GM19035 (cell line): ENCODE results near the gene LEPR.
A peak's percentile ranks its signal among the peaks of the same experiment; 100 is the strongest.

Experiments used
- ATAC-seq: cut with Tn5 transposase; IDR thresholded peaks from one replicate; pipeline ENCODE4 v1.9.1; 2021; ENCODE audit not compliant: unreplicated experiment

The LEPR gene

DNA sequence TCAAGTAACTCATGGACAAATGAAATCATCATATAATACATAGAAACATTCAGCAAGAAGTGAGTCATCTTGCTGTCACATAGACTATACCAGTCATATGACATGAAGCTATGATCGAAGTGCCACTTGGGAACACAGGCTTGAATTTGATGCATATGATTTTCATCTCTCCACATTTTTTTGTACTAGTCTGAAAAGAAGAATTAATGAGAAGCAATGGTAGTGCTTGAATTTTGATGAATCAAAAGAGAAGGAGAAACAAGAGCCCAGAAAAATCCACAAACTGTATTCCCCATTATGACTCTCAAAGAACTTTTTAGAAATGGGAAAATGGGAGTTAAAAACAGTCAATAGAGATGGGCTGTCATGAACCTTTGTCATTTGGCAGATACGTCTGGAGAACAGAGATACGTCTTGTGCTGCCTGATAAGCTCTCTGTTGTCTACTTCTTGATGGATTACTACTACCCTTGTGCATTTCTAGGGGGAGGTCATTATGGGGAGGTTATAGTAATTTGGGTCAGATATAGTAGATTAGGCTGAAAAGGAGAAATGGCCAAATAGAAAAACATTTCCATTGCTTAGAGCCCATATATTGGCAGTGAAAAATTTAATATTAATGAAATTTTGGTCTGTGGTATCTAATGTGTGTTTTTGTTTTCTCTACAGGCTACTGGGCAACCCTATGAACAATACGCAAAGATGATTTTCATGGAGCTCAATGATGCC lies 8.0 kb upstream of the LEPR start:
- no peak for ATAC-seq

DNA sequence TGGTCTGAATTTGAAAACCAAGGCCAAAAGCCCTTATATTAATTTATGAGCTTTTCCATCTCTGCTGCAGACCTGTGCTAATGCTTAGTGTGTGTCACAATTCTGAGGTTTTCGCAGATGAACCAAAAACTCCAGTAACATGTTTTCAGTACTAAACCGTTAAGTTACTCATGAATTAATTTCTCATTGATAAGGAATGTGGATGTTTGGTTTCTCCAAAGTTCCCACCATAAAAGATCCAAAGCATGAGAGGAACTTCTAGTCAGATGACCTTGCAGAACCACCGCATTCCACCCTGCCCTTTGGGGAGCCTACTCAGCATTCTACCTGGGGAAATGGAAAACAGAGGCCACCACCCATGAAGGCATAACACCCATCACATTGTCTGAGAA lies 7.5 kb upstream of the LEPR start:
- ATAC-seq = no peak

DNA sequence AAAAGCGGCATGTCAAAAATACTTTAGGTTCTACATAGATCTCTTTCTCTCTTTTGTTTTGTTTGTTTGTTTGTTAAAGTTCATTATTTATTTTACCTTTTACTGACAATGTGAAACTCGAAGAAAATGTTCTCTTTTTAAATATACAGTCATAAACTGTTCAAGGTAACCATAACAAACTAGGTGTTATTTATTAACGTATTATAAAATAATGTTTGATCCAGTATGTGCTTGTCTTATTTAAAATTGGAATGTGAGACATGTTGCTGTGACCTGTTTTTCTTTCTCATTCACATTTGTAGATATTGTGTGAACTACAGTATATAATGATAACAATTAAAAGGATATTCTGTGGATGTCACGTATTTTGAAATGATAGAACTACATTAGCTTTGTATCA lies 5.9 kb upstream of the LEPR start:
- ATAC-seq = no peak

DNA sequence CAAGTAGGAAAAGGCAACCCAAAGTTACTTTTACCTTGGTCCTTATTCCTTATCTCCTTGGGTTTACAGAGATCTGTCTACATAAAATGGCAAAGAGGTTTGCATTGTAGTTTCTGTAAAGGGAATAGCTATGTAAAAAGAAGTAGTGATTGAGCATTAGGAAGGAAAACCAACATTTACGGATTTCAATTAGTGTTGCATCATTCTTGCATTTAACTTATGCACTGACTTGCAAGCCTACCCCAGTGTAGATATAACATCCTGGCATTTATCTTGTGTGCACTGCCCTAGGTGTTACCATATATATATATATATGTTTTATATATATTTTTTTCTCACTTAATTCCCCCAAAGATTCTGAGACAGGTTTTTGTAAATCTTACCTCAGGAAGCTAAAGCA lies 3.7 kb upstream of the LEPR start:
- ATAC-seq = no peak

DNA sequence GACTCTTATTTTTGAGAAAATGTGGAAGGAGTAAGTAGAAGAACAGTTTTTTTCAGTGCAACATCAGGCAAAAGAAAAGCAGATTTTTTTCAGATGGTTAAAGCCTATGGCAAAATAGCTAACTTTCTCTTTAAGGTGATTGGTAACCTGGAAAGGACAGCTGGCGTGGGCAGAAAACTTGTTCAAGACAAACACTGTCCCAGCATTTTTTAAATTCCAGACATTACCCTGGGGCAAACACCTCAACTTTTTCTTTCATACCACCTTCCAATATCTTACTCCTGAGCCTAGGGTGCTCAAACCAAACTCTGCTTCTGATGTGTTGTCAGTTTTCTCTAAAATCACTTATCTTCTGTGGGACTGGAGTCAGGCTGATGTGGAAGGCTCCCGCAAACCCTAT lies 2.7 kb upstream of the LEPR start:
- no peak for ATAC-seq

DNA sequence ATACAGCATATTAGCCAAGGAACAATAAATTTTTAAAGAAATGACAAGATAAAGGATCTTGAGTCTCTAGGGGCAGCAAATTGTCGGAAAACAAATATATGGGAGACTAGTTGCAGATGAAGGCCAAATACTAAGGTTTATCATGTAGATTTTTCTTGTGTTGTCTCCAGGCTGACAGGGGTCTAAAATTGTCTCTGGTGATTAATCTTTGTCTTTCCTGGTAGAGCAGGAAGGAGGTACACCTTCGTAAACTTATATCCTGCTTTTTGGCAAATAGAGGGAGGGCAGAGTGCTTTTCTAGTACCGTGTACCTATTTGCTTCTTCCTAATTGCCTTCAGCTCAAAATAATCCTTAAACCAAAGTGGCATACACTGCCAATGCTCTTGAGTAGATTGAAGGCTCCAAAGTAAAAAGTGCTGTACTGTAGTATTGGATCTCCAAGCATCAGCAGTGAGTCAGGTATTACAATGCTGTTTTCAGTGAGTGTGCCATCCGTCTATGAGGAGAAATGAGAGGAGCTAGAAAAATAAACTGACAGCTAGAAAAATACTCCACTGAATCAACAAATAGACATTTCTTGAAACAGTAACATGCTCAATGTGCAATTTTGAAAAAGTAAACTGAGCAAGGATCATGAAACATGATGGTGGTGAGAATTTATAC lies 1.8 kb upstream of the LEPR start:
- no peak for ATAC-seq

DNA sequence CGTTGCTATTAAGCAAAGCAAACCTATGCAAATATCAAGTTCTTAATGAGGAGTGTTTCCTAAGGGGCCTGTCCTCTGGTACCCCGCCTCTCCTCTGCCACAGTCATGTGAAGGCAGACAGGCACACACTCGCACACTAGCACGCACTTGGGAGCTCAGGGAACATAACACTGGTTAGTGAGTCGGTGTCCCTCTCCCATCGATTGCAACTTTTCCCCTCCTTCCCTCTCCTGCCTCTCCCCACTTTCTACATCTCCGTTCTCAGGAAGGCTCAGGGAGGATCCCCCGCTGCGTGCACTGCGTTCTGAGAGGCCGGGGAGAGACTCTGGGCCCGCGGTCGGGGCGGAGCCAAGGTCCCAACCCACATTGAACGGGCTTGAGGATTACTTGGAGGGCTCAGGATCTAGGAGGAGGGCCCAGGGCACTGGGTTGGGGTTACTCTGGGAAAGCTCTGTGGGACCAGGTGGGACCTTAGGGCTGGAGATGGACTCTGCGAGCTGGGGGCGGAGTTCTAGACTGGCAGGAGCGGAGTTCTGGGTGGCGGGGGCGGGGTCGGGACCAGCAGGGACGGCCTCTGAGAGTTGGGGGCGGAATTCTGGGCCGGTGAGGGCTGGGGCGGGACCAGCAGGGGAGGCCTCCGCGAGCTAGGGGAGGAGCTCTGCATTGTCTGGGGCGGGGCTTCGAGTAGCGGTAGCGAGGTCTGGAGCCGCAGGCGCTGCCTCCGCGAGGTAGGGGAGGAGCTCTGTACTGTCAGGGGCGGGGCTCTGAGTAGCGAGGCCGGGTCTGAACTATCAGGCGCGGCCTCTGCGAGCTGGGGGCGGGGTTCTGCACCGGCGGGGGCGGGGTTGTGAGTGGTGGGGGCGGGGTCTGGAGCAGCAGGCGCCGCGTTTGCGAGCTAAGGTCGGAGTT lies 533 bp upstream of the LEPR start:
- ATAC-seq = peak; percentile 89

DNA sequence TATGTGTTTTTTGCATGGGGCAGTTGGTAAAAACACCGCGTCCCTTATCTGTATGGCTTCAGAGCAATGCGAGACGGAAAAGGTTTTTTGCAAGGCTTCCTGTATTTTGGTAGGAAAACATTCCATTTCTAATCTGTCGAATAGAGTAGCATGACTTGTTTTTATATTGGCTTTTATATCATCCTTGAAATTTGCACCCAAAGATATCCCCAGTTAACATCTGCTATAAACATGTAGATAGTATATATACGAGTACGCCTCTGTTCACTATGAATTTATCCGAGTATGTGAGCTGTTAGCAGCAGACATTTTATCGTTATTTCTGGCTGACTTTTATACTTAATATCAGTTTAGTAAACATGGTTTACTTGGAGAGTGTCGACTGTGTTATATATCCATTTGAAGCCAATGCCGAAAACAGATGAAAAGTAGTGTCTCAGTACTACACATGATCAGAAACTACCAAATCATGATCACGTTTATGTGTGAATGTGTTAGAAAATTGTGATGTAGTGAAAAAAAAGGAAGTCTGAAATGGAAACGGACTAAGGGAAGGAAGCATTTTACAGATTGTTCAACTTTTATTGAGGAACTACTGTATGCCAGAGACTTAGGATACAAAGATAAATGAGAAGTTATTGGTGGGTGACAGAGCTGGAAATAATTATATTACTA lies 1.0 kb downstream of the LEPR start:
- no peak for ATAC-seq

DNA sequence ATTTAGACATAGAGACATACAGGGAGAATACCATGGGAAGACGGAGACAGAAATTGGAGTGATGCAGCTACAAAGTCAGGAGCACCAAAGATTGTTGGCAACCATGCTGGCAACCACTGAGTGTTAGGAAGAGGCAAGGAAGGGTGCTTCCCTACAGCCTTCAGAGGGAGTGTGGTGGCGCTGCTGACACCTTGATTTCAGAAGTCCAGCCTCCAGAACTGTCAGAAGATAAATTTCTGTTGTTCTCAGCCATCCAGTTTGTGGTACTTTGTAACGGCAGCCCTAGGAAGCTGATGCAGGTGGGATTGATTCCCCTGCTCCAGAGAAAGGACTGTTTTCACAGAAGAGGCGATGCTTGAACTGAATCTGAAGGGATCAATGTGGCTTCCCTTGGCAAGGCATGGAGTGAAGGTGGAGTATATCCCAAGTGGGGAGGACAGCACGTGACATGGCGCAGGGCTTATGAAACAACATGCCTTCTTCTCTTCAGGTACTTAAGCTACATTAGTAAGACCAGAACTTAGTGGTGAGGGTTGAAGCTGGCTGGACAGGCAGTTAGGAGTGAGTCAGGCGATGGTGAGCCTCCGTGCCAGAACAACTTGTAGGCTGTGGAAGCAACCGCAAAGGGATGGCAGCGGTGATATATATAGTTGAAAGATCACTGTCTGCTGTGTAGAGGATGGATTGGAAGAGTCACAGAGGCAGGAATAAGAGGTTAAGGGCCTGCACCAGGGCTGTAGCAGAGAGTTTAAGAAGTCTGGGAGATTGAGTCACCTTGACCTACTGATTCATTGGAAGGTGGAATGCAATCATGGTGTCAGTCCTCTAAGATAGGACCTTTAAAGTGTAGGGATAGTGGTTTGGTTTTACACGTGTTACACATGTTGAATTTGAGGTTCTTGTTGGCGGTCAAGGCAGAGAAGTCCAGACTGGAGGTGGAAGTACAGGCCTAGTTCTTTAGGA lies 2.1 kb downstream of the LEPR start:
- no peak for ATAC-seq

DNA sequence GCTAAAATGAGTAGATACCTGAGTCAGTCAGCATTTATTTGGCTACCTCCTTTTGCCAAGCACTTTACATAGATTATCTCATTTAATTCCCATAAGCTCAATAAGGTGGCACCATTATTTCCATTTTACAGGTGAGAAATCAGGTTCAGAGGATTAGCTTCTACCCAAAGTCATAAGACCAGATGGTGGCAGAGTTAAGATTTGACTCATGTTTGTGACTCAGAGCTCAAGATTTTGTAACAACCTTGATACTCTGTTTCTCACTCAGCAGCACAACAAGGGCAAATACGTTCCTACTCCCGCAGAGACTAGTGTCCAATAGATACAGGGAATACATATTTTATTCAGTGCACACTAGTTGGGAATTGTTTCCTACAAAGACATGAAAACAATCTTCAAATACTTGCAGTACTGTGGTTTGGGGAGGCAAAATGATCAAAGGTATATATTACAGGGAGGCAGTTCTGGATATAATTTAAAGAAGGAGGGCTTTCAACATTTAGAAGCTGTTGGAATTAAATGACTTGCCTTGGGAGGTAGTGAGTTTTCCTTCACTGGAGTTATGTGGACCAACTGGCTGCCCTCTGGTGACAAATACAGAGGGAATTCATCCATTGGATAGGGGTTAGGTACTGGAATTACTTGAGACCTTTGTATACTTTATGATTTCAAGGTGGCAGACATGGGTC lies 3.6 kb downstream of the LEPR start:
- ATAC-seq = no peak

DNA sequence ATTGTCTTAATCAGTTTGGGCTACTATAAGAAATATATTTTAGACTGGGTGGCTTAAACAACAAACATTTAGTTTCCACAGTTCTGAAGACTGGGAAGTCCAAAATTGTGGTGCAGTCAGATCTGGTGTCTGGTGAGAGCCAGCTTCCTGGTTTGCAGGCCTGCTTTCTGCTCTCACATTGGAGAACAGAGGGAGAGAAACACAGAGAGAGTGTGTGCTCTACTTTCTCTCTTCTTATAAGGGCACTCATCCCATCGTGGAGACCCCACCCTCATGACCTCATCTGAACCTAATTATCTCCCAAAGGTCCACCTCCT lies 4.1 kb downstream of the LEPR start:
- ATAC-seq = no peak

DNA sequence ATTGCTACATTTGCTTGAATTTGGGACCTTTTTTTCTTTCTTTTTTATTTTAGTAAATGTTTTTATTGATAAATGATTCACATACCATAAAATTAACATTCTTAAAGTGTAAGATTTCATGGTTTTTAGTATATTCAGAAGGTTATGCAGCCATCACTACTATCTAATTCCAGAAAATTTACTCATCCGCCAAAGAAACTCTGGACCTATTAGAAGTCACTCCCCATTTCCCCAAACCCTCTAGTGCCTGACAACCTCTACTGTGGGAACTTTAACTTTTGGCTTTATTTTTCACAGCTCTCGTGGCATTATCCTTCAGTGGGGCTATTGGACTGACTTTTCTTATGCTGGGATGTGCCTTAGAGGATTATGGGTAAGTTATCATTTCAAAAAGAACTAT lies 4.5 kb downstream of the LEPR start:
- no peak for ATAC-seq

DNA sequence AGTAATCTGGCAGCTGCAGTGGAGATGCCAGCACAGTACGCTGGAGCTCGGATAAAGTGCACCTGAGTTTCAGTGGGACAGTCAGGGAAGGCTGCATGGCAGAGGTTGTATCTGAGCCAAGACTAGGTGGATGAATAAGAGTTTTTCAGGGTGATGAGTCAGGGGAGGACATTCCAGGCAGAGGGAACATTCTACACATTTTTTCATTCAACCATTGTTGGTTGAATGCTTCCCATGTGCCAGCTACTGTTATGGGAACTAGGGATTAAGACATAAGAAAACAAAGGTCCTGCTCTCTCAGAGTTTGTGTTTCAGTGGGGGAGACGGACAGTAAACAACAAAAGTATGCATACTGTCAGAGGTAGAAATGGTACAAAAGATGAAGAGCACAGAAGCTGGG lies 5.2 kb downstream of the LEPR start:
- ATAC-seq = no peak

DNA sequence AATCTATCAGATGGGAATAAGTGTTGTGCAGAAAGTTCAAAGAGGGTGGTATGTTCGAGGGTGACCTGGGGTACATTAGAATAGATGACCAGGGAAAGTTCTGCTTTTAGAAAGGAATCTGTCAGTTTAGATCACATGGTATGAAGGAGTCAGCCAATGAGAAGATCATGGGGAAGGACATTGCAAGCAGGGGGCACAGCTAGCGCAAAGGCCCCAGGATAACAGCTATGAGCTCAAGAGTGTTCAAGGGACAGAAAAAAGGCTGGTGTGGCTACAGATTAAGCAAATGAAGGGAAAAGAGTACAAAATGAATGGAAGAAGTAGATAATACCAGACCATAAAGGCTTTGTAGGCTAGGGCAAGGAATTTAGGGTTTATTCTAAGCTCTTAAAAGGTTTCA lies 8.6 kb downstream of the LEPR start:
- ATAC-seq = no peak

DNA sequence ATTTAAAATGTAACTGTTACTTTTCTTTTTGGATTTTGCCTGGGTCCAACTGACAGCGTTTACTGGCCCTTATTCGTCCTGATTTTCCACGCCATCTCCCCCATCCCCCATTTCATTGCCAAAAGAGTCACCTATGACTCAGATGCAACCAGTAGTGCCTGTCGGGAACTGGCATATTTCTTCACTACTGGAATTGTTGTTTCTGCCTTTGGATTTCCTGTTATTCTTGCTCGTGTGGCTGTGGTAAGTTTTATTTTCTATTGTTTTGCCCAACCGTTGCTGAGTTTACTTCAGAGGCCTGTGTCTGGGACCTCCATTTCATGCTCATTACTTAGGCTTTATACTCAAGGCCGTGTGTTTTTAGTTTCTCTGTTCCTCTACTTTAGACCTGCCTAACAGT lies 9.3 kb downstream of the LEPR start:
- no peak for ATAC-seq

DNA sequence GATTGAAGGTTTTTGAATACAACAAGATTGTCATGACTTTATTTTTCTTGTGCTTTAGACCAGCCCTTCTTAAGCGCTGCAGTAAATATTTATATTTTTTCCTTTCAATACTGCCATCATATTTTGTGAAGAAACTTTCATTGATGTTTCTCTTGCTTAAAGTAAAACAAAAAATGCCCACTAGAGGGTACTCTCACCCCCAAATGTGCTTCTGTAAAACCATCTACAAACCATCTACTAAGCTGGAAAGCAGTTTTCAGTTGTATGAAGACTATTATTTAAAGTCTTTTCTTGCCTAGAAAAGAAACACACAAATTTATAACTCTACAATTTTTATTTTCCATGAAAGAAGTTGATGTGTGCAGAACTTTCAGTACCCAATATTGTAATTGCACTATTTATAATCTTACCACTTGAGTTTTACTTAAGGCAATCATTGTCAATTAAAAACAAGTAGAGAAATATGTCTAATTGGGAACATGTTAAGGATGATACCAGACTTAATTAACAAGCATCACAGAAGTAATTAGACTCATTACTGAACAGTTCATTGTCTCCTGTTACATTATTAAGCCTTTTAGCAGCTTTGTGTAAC lies 10.7 kb downstream of the LEPR start:
- ATAC-seq = no peak

DNA sequence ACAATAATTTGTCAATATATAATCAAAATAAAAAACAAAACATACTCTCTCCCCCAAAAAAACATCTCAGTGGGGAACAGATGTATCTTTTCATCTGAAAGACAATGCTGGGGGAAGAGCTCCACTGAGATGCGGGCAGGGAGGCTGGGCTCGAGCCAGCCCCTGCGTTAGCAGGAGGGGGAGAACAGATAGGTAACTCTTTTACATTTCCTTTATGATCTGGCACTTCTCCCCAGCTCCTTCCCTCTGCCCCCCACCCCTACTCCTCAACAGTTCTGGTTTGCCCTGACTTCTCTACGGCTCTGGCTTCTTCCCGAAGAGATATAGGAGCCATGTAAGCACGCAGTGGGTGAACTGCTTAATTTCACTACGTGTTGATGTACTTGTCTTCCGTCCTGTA lies 12.4 kb downstream of the LEPR start:
- ATAC-seq = no peak

DNA sequence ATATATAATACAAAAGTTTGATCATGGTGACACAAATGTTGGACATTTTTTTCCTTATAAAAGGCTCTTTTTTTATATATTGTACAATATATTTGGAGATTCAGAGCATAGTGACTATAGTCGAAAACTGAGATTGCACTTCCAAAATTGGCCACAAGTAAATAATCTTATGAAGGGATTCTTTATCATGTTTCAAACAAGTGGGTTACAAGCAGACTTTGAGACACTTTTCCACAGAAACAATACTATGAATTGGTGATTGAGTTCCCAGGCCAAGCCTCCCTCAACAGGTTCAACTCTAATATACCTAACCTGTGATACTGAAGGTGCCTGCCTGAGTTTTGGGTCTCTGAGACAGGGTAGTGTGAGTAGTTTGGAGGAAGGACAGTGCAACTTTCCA lies 13.8 kb downstream of the LEPR start:
- no peak for ATAC-seq

DNA sequence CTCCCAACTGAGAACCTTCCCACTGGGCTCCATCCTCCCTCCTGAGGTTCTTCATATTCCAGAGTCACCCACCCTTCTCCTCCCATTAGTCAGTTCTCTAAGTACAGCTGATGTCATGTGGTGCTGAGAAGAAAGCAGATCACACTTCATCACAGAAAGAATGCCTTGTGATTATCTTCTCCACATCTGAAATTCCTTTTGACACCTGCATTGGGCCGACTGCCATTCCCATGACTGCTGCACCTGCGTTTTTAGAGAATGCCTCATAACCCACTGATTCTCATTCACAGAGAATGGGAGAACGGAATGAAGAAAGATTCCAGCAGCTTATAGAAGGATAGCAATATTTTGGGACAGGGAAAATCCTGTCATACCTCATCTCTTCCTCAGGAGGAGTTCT lies 14.3 kb downstream of the LEPR start:
- no peak for ATAC-seq

DNA sequence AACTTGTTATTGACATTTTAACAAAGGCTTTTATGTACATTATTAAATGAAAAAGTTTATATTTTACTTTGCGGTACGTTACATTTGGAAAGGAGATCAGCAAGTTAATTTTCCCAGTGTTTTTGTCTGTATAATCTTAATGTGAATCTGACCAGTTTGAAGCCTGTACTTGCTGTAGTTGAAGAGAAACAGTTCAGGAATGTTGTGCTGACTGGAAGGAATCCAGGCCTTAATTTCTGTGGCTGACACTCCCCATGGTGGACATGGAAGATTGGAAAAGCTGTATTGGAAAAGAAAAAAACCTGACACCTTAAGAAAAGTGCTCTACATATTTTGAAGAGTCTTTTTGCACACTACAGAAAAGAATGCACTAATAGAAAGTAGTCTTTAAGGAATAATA lies 15.5 kb downstream of the LEPR start:
- ATAC-seq = no peak
